HG03342 (cell line): ENCODE results near the gene CRABP1.

Source experiments
- ATAC-seq: cut with Tn5 transposase; IDR thresholded peaks from one replicate; pipeline ENCODE4 v1.9.1; 2021; ENCODE audit warnings: mild to moderate bottlenecking, moderate library complexity; ENCODE audit not compliant: unreplicated experiment

The CRABP1 gene

DNA sequence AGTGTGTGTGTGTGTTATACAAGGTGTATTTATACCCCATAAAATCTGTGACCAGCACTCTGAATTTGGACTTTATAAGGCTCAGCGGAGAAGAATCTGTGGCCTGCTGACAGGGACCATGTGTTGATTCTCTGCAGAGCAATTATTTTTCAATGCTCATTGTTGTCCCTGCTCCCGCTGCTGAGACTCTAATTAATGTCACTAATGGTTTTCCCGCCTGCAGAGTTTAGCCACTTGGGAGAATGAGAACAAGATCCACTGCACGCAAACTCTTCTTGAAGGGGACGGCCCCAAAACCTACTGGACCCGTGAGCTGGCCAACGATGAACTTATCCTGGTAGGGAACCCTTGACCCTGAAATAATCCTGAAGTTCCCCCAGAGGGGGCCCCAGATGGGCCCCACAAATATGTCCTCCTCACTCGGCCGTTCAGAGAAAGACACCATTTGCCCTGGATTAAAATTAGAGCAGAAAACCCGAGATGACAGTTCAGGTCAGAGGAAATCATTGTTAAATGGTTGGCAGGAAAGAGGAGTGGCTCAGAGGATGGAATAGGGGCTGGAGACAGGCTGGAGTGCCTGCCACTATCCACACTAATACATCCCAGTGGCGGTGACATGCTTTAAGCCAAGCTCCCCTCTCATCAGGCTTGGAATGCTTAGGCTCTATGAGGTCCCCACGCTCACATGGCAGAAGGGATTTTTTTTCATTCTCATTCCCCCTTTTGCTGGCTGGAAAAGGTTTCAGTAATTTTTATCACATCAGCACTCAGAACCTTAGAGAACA, 3.3 kb downstream of the CRABP1 start:
- ATAC-seq: no peak

DNA sequence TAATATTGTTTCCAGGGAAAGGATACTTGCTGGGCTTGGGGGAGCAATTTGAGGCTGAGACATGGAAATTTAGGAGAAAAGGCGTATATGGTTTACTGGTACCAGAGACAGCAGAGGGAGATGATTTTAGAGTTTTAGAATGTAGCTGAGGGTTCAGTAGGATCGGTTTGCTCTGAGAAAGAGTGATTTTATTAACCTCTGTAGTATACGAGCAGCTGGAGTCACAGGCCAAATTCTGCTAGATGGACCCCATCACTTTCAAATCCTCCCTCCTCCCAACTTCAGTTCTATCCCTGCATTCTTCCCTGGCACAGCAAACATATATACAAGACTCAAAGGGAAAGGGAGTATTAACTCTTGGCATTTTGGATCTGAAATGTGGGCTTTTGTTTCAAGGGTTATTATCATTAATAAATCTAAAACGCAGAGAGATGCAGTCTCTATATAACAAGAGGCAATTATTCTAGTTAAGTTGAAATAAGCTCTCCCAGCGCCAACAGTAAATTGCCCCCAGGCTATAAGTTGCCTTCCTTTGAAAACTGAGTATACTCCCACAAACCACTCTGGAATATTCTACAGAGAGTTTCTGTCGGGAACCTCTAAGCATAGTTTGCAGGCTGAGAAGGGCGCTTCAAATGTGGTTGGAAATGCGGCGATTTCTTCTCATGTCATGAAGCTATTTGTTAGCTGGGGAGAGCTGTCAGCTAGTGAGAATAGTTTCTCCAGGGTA, 5.4 kb downstream of the CRABP1 start:
- ATAC-seq: no peak

DNA sequence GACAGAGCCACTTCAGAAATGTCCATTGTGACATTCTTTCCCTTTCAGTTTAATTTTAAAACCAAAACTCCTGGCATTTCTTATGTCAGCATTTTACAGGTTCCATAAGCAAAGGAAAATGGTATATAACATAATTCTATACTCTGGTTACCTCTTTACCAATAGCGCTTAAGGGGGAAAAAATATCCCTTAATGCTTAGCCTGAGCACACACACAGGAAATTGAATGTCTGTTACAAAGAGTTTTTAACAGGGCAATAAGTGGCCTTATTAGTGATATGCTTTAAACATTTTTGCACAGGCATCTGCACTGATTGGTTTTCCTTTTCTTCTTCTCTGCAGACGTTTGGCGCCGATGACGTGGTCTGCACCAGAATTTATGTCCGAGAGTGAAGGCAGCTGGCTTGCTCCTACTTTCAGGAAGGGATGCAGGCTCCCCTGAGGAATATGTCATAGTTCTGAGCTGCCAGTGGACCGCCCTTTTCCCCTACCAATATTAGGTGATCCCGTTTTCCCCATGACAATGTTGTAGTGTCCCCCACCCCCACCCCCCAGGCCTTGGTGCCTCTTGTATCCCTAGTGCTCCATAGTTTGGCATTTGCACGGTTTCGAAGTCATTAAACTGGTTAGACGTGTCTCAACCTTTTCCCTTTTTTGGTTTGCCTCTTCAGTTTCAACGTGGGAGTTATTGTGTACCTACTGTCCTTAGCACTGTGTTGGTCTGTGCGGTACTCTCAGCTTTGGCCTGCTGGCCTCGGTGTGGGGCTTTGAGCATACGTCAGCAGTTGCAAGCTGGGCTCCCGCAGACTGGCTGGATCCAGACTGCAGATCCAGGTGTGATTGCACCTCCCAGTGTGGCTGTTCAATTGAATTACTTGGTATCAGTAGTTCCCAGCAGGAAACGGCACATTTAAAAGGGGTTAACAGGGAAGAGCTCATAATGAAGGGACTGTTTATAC, 7.7 kb downstream of the CRABP1 start:
- no peak for ATAC-seq

DNA sequence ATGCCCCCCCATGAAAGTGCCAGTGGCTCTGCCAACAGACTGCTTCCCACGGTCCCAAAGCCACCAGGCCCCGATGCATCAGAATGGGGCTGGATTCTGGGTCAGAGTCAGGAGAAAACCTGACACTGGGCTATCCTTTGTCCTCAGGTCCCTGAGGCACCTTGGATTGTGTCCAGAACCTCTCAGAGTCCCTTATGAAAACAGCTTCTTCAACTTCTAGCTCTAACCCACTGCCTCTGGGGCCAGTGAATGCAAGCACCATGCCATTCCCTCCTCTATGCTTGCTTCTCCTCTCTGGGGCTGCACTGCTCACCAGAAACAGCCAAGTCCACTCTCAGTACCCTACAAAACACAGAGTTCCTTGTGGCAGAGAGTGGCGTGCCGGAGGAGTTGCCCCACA, 9.9 kb downstream of the CRABP1 start:
- ATAC-seq: no peak

DNA sequence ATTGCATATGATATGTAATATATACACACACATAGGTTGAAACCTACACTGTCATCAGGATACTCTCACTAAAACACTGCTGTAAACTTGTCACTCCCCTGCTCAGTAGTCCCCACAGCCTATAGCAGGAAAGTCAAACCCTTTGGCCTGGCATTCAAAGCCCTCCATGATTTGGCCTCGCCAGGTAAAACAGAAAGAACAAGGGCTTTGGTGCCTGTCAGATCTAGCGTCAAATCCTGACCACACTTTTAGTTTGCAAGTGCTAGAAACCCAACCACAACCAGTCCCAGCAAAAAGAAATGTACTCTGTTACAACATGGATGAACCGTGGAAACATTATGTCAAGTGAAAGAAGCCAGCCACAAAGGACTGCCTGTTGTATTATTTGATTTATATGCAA, 11.4 kb downstream of the CRABP1 start:
- ATAC-seq: no peak

DNA sequence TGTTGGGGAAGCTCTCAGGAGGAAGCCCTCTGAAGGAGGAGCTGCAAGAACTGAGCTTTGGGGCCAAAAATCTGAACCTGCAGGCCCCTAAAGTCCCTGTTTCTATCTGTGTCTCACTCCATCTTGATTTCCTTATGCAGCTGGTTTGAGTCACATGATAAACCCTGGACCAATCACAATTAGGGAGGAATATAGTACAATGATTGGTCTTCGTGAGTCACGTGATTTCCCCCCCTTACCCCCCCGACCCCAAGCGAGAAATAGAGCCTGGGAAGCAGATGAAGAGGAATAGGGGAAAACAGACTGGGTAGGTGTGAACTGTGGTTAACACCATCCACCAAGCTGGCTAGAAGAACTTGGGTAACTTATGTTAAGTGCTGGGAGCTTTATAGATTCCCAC, 12.9 kb downstream of the CRABP1 start:
- no peak for ATAC-seq

DNA sequence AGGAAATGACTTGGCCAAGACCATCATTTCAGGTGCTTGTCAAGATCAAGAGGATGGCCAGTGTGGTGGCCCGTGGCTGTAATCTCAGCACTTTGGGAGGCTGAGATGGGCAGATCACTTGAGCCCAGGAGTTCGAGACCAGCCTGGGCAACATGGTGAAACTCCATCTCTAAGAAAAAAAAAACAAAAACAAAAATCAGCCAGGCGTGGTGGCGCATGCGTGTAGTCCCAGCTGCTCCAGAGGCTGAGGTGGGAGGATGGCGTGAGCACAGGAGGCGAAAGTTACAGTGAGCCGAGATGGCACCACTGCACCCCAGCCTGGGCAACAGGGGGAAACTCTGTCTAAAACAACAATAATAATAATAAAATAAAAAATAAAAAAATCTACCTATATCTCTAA, 15.0 kb downstream of the CRABP1 start:
- no peak for ATAC-seq

DNA sequence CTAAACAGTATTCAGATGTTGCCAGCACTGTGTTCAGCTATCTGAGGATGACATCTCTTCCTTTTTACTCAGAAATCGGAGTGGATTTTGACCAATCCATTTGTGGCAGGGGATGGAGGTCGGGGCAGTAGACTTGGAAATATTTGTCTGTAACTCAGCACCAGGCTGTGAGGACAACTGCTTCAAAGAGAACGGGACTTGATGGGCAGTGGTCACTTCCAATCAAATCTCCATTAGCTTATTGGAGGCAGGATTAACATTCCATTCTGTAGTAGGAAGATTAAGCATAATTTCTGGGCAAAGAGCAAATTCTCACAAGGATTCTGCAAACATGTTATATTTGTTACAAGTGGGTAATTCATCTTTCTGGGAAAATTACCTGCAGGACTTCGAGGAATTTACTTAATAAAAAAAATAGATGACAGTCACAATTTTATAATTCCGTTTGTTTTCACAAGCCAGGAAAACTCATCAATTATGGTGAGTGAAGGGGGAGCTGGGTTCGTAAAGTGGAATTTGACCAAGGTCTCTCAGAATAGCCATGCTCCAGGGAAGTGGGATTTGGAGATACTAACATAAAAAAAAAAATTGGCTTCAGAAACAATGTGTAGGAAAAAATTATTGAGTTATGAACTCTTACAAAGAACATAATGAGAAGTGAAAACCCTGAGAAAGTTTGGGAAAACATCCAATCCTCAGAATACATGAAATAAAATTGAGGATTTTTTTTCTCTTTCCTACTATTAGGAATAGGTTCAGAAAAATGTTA, 18.1 kb downstream of the CRABP1 start:
- no peak for ATAC-seq

DNA sequence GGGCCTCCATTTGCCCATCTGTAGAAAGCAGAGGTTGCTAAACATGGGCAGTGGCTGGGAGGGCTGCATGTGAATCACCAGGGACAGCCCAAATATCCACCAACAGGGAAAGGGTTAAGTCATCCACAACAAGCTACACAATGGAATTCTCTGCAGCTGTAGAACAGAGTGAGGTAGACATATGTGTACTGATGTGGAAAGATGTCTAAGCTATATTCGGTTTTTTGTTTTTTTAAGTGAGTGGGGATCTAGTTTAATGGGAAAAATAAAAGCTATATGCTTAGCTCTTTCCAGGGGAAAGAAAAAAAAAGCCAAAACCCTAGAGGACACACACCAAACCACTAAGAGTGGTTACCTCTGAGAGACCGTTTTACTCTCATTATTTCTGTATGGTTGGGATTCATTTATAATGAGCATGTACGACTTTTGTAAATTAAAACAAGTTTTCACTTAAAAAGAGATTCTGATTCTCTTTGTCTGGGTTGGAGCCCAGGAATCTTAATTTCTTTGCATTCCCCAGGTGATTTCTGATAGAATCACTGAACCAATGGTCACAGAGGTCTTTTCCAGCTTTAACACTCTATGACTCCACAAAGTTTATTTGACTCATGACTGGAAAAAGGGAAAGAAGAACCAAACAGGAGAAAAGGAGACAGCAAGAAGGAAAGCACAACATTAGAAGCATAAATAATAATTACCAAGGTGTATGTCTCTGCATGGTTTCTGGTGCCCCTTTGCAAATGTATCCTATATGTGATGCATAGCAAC, 19.1 kb downstream of the CRABP1 start:
- no peak for ATAC-seq

DNA sequence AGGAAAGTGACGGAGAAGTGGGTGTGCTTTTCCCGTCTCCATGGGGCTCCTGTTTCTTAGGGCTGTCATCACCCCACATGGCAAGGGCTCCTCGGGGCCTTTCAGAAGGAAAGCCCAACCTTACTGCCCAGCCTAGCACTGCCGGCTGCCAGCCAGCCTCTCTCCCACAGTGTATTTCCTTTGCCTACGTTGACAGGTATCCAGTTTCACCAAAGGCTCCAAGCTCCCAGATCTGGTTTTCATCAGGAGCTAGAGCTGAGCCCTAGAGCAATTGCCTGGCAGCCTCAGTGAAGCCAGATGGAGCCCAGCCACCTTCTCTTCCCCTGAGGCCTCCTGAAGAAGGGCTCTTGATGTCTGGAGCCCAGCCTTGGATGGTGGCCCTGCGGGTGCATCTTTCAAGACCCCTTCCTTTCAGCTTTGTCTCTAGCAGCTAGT, 20.2 kb downstream of the CRABP1 start:
- ATAC-seq: no peak

DNA sequence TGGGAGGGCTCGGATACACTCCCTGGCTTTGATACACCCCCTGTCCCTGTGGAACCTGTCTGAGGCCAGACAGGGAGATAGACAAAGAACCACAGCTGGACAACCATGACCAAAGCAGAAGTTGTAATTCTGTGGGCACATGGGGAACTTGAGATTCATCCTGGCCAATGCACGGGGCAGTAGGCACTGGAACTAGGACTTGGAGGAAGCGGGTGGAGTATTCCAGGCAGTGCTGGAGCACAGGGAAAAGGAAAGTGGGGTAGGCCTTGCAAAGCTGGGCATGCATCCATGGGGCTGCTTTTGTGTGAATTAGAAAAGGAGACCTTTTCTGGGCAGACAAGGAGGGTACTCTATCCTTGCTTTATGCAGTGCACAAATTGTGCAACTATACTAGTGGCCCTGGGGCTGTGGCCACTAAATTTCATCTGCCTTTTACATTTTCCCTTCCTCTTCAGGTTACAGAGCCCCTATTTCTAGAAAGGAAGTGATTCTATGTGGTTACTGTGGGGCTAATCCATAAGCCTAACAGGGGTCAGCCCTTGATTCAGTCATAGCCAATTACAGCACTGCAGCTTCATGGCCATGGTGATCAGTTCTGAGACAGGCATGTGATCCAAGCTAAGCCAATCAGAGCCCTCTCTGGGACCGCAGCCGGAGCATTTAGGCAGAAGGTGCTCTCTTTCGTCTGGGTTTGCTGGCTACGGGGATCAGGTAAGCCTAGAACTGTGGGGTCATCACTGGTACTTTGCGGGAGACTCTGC, 21.0 kb downstream of the CRABP1 start:
- ATAC-seq: no peak

DNA sequence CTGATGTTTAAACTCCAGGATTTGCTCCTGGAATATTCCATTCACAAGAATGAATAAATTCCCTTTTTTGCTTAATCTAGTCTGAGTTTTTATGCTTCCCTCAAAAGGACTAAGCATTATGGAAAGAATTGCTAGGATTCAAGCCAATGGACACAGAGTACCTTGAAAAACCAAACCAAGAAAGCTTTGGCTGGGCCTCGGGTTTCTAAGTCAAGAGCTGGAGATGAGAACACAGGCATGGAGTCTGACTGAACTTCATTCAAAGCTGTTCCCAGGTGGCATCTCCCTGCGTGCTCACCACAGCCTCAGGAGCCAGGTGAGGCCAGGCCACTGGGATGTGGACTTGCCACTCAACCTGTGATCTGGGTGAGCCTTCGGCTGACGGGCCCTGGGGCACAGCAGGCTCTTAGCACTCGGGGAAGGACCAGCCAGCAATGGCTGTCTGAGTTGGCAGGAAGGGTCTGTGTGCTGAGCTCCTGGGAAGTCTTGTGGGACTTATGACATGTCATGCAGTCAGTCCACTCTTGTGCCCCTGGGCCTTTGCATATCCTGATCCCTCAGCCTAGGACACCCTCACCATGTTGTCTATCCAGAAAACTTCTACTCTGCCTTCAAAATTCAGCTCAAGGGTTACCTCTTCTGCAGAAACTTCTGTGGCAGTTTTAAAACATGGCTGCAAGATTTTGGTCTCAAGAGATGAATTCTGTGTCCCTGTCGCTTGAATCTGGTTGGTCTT, 21.8 kb downstream of the CRABP1 start:
- no peak for ATAC-seq

DNA sequence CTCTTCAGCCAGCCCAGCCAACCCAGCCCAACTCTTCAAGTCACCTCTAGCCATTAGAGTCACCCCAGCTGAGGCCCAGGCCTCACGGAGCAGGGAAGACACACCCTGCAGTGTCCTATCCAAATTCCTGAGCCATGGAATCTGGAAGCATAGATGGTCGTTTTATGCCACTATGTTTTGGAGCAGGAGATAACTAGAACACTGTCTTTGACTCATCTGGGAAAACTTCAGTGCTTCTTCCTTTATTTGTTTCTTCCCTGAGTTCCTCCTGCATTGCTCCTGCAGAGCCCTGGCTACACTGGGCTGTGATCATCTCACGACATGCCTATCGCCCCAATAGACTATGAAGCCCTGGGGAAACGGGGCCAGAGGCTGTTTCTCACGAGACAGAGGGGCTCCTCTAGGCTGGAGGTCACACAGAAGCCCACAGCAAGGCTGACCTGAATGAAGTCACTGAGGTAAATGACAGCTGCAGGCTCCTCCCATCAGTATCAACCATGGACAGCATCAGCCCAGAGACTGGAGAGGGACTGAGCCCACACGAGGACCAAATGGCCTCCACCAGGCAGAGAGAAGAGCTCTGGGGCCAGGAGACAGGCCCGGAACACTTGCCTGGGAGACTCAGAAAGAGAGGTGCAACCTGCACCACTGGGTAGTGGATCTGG, 22.7 kb downstream of the CRABP1 start:
- no peak for ATAC-seq

DNA sequence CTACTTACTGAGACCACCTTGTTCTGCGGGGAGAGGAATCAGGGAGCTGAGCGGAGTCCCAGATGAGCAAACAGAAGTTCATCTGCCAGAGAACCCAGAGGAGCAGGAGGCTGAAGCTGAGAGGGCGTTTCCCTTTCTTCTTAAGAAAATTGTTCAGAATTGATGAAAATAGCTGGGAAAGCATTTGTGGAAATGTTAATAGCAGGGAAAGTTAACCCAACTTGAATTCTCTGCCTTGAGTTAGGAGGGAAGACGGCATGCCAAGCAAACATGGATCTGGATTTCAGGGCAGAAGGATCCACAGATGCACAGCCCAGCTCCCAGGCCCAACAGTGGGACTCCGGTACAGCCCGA, 23.2 kb downstream of the CRABP1 start:
- ATAC-seq: no peak

DNA sequence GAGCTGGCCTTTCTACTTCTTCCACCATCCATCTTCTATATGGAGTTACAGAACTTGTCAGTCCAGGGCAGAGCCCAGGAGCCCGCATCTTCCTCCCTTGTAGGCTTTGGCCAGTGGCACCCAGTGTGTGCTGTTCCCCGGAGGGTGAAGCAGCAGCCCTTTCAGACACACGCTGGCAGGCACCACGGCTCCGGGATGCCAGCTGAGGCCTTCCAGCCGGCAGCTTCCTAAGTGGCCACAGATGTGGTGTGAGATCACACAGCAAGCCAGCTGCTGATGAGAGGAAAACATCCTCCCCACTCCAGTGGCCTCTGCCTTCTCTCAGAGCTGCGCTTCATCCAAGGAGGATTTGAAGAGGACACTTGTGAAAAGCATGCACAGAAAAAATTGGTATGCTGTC, 24.1 kb downstream of the CRABP1 start:
- no peak for ATAC-seq

DNA sequence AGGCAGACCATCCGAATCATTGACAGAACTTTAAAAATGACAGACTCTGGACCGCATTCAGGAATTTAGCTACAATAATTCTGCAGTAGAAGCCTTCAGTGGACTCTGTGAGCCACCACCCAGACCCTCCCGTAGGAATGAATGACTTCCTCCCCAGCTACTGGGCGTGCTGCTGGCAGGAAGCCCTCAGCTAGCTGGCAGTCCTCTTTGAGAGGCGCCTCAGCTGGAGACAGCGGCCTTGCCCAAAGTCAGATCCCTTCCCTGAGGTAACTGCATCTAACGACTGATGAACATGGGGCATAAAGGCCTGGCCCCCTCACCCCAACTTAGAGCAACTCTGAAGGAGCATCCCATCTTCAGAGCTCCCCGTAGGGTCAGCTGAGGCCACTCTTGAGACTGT, 25.8 kb downstream of the CRABP1 start:
- no peak for ATAC-seq

DNA sequence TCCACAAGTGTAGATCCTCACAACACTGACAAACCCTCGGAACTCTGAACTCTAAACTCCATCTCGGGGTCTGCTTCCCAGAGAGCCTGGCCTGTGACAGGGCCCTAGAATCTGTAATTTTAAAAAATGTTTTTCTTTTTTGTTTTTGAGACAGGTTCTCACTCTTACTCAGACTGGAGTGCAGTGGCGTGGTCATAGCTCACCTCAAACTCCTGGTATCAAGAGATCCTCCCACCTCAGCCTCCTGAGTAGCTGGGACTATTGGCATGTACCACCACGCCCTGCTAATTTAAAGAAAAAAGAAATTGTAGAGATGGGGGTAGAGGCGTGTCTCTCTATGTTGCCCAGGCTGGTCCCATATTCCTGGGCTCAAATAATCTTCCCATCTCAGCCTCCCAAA, 26.2 kb downstream of the CRABP1 start:
- no peak for ATAC-seq

DNA sequence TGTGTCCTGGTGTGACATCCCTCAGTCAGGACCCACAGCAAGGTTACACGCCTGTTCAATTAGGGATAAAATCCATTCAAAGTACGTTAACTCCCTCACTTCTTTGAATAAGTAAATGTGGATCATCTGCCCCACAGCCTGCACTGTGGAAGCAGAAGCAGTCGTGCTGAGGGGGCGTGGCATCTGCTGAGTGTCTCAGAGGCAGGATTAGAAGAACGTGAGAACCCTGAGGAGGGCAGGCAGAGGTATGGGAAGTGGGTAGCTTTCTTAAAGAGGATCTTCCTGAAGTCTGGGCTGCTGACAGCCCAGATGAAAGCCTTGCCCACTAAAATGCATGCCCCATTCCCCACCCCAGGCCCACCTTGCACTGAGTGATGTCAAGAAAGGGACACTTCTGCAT, 28.5 kb downstream of the CRABP1 start:
- ATAC-seq: no peak
